BE2C (cell line): ENCODE measurements around the gene MEGF11.

Experiments used
- DNase-seq: peaks from one replicate; pipeline ENCODE4 v3.0.0-alpha.2; 2020
- H3K27me3 ChIP-seq: fragments of 250-450 bp; sonication (Bioruptor Pico); 2 replicates; pipeline ENCODE4 v1.5.1; 2020; ENCODE audit warnings: mild to moderate bottlenecking
- H3K36me3 ChIP-seq: fragments of 250-450 bp; sonication (Bioruptor Pico); 2 replicates; pipeline ENCODE4 v1.5.1; 2020; ENCODE audit warnings: mild to moderate bottlenecking
- H3K4me1 ChIP-seq: fragments of 250-450 bp; sonication (Bioruptor Pico); 2 replicates; pipeline ENCODE4 v1.5.1; 2020
- H3K4me3 ChIP-seq: 2 replicates; pipeline ENCODE4 v1.5.1; 2011; ENCODE audit warnings: low read depth, low read length
- H3K9me3 ChIP-seq: fragments of 250-450 bp; sonication (Bioruptor Pico); 2 replicates; pipeline ENCODE4 v1.5.1; 2020
- CTCF ChIP-seq: IDR thresholded peaks from 2 replicates; pipeline ENCODE4 v1.5.1; 2012; ENCODE audit warnings: mild to moderate bottlenecking, low read depth, low read length

The MEGF11 gene

GRCh38 chr15:65949491-65949890, 304.1 kb downstream of the MEGF11 start:
- DNase-seq = peak; percentile 46
- Histone ChIP-seq H3K4me1 (peaks cover 22% of the 10 kb centered on the region), H3K4me3 (no peak overlapping the region), H3K36me3 (no peaks in the 10 kb centered on the region), H3K27me3 (no peaks in the 10 kb centered on the region), H3K9me3 (no peaks in the 10 kb centered on the region)
- no peak for TF ChIP-seq CTCF

GRCh38 chr15:65949011-65949410, 304.5 kb downstream of the MEGF11 start:
- no peak overlapping the region for H3K4me3 ChIP-seq
- H3K27me3 ChIP-seq = no peaks in the 10 kb centered on the region
- H3K4me1 ChIP-seq = peaks cover 21% of the 10 kb centered on the region
- DNase-seq = no peak
- no peaks in the 10 kb centered on the region for H3K9me3 ChIP-seq
- H3K36me3 ChIP-seq = no peaks in the 10 kb centered on the region
- TF ChIP-seq CTCF = no peak

GRCh38 chr15:65948383-65948782, 305.2 kb downstream of the MEGF11 start:
- Histone ChIP-seq H3K36me3 (no peaks in the 10 kb centered on the region), H3K27me3 (no peaks in the 10 kb centered on the region), H3K4me1 (peaks cover 15% of the 10 kb centered on the region), H3K9me3 (no peaks in the 10 kb centered on the region), H3K4me3 (no peak overlapping the region)
- TF ChIP-seq CTCF = no peak
- DNase-seq = no peak

- TF ChIP-seq CTCF = no peak
- H3K36me3 ChIP-seq = no peaks in the 10 kb centered on the region
- H3K4me3 ChIP-seq = no peak overlapping the region
- no peaks in the 10 kb centered on the region for H3K9me3 ChIP-seq
- H3K4me1 ChIP-seq = peaks cover 22% of the 10 kb centered on the region
- no peaks in the 10 kb centered on the region for H3K27me3 ChIP-seq
- no peak for DNase-seq
Observed at GRCh38 chr15:65947041-65947440, 306.5 kb downstream of the MEGF11 start.

- Histone ChIP-seq H3K27me3 (no peaks in the 10 kb centered on the region), H3K4me3 (no peak overlapping the region), H3K4me1 (peaks cover 24% of the 10 kb centered on the region), H3K36me3 (no peaks in the 10 kb centered on the region), H3K9me3 (no peaks in the 10 kb centered on the region)
- TF ChIP-seq CTCF = no peak
- no peak for DNase-seq
Observed at GRCh38 chr15:65945616-65946015, 307.9 kb downstream of the MEGF11 start.

- no peaks in the 10 kb centered on the region for H3K27me3 ChIP-seq
- peaks cover 23% of the 10 kb centered on the region for H3K4me1 ChIP-seq
- no peak for DNase-seq
- no peak overlapping the region for H3K4me3 ChIP-seq
- TF ChIP-seq CTCF = no peak
- H3K36me3 ChIP-seq = no peaks in the 10 kb centered on the region
- no peaks in the 10 kb centered on the region for H3K9me3 ChIP-seq
Observed at GRCh38 chr15:65944404-65944803, 309.1 kb downstream of the MEGF11 start.
